Measurements from ENCODE around the gene OR4N5.

Gene OR4N5

GRCh38 chr14:20194101-20194500 lies 55.5 kb downstream of the OR4N5 start:
- no peak for DNase-seq (ENCODE audit: low read depth, low spot score)
- H3K4me3 ChIP-seq (ENCODE audit: low read depth, low read length): no peak overlapping the region
- TF ChIP-seq, protein P1, sequence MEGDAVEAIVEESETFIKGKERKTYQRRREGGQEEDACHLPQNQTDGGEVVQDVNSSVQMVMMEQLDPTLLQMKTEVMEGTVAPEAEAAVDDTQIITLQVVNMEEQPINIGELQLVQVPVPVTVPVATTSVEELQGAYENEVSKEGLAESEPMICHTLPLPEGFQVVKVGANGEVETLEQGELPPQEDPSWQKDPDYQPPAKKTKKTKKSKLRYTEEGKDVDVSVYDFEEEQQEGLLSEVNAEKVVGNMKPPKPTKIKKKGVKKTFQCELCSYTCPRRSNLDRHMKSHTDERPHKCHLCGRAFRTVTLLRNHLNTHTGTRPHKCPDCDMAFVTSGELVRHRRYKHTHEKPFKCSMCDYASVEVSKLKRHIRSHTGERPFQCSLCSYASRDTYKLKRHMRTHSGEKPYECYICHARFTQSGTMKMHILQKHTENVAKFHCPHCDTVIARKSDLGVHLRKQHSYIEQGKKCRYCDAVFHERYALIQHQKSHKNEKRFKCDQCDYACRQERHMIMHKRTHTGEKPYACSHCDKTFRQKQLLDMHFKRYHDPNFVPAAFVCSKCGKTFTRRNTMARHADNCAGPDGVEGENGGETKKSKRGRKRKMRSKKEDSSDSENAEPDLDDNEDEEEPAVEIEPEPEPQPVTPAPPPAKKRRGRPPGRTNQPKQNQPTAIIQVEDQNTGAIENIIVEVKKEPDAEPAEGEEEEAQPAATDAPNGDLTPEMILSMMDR (IDR thresholded peaks at IDR 0.05; ENCODE audit: low read depth, low read length): no peak
- in situ Hi-C loops (cut with HindIII; ENCODE audit: low sequenced_read_pairs): no loop called here
